T-helper 2 cell (primary cell): Measurements from ENCODE around the gene TMEM43.
"Not testable (repeated sequence)": the region's sequence is repeated elsewhere in the genome, so short reads cannot be mapped to it uniquely, and the experiment has no call there.

Experiments
- DNase-seq, 5 experiments: peaks; one replicate each; pipeline versions ENCODE4 v3.0.0 to v3.0.0-alpha.2; 2012 to 2022
- total RNA-seq, 2 donors: gene quantifications; one replicate each; lab custom pipeline; 2026; lab: John Stamatoyannopoulos, UW

TMEM43 gene
- total RNA-seq = 69.8 to 76.5 reads per million in 2 donors

- DNase-seq = peak; percentile 96 to 99 (median 98)
These were observed at the start of gene TMEM43, which contains the start of gene CHCHD4 for GRCh38 chr3:14124615-14125192. Gene TMEM43, plus strand, starts transcription at chr3:14125052. Its CDS starts 142 bp downstream, at chr3:14125194. Gene CHCHD4, minus strand, starts transcription at chr3:14124870. Its CDS starts 194 bp downstream, at chr3:14124676.

- not testable (repeated sequence) for DNase-seq
These were observed 49.6 kb upstream of the TMEM43 start for GRCh38 chr3:14075233-14075632.

- DNase-seq = no peak
These were observed 47.5 kb upstream of the TMEM43 start for GRCh38 chr3:14077310-14077709.

GRCh38 chr3:14082108-14082657 is 42.7 kb upstream of the TMEM43 start:
- no peak for DNase-seq

GRCh38 chr3:14087461-14087860 is 37.4 kb upstream of the TMEM43 start:
- not testable (repeated sequence) for DNase-seq

- DNase-seq = not testable (repeated sequence)
These were observed 32.9 kb upstream of the TMEM43 start for GRCh38 chr3:14091959-14092358.

GRCh38 chr3:14092464-14092863 is 32.4 kb upstream of the TMEM43 start:
- no peak for DNase-seq

GRCh38 chr3:14093831-14094230 is 31.0 kb upstream of the TMEM43 start:
- no peak for DNase-seq

- no peak for DNase-seq
These were observed 28.1 kb upstream of the TMEM43 start for GRCh38 chr3:14096742-14097141.

GRCh38 chr3:14097616-14098391 is 27.0 kb upstream of the TMEM43 start:
- no peak for DNase-seq

GRCh38 chr3:14109821-14110220 is 15.0 kb upstream of the TMEM43 start:
- DNase-seq = not testable (repeated sequence)

- DNase-seq = no peak
These were observed 14.2 kb upstream of the TMEM43 start for GRCh38 chr3:14110699-14111098.

- no peak for DNase-seq
These were observed 10.8 kb upstream of the TMEM43 start for GRCh38 chr3:14113965-14114635.

- no peak for DNase-seq
These were observed 7.1 kb upstream of the TMEM43 start for GRCh38 chr3:14117468-14118399.

GRCh38 chr3:14118400-14119381 is 6.2 kb upstream of the TMEM43 start:
- no peak for DNase-seq

GRCh38 chr3:14119651-14120050 is 5.2 kb upstream of the TMEM43 start:
- no peak for DNase-seq

- DNase-seq = no peak
These were observed 4.5 kb upstream of the TMEM43 start for GRCh38 chr3:14120111-14120920.

GRCh38 chr3:14120921-14121448 is 3.9 kb upstream of the TMEM43 start:
- DNase-seq = not testable (repeated sequence)

- DNase-seq = no peak
These were observed 3.0 kb upstream of the TMEM43 start for GRCh38 chr3:14121859-14122258.

- no peak for DNase-seq
These were observed 2.6 kb upstream of the TMEM43 start for GRCh38 chr3:14122301-14122700.
